H9 (cell line): ENCODE measurements around the gene NPTX1. TPM values are rescaled to one million over a fixed set of nuclear protein-coding genes. Genes with fewer than 3 reads are reported as not detected.

Experiments used
- DNase-seq: peaks from one replicate; pipeline ENCODE4 v3.0.0-alpha.2; 2017
- H2AFZ ChIP-seq: one replicate; pipeline ENCODE4 v1.6.1; 2013; ENCODE audit warnings: mild to moderate bottlenecking, low read length, control low read depth, moderate library complexity
- H2AK5ac ChIP-seq: 2 replicates; pipeline ENCODE4 v1.6.1; 2013; ENCODE audit warnings: low read length, control low read depth, mixed read lengths; ENCODE audit not compliant: insufficient read length
- H2BK120ac ChIP-seq: one replicate; pipeline ENCODE4 v1.6.1; 2013; ENCODE audit warnings: low read depth, mild to moderate bottlenecking, low read length, control low read depth, inconsistent platforms; ENCODE audit not compliant: poor library complexity, severe bottlenecking
- H2BK12ac ChIP-seq: 2 replicates; pipeline ENCODE4 v1.6.1; 2013; ENCODE audit warnings: low read length, control low read depth, mixed read lengths, low read depth; ENCODE audit not compliant: insufficient read length
- H2BK15ac ChIP-seq: 2 replicates; pipeline ENCODE4 v1.6.1; 2013; ENCODE audit warnings: low read depth, low read length, control low read depth
- H2BK20ac ChIP-seq: one replicate; pipeline ENCODE4 v1.6.1; 2013; ENCODE audit warnings: low read depth, mild to moderate bottlenecking, low read length, control low read depth, inconsistent platforms; ENCODE audit not compliant: poor library complexity, severe bottlenecking
- H2BK5ac ChIP-seq: 2 replicates; pipeline ENCODE4 v1.6.1; 2013; ENCODE audit warnings: low read length, control low read depth, mixed read lengths; ENCODE audit not compliant: insufficient read length
- H3K14ac ChIP-seq: 2 replicates; pipeline ENCODE4 v1.6.1; 2013; ENCODE audit warnings: low read length, control low read depth; ENCODE audit not compliant: insufficient read depth
- H3K18ac ChIP-seq: 2 replicates; pipeline ENCODE4 v1.6.1; 2013; ENCODE audit warnings: low read depth, mild to moderate bottlenecking, mixed read lengths, low read length, control low read depth; ENCODE audit not compliant: insufficient read length
- H3K23ac ChIP-seq: 2 replicates; pipeline ENCODE4 v1.6.1; 2013; ENCODE audit warnings: low read length, control low read depth, mixed read lengths, low read depth; ENCODE audit not compliant: insufficient read length
- H3K23me2 ChIP-seq: 2 replicates; pipeline ENCODE4 v1.6.1; 2013; ENCODE audit warnings: low read depth, mild to moderate bottlenecking, mixed read lengths, low read length, control low read depth; ENCODE audit not compliant: insufficient read length, poor library complexity, severe bottlenecking
- H3K27ac ChIP-seq: 2 replicates; pipeline ENCODE4 v1.5.1; 2013; ENCODE audit warnings: low read length, control low read depth, mixed read lengths, low read depth; ENCODE audit not compliant: insufficient read length
- H3K27me3 ChIP-seq: 2 replicates; pipeline ENCODE4 v1.6.1; 2013; ENCODE audit warnings: low read length, control low read depth, inconsistent platforms; ENCODE audit not compliant: insufficient read depth
- H3K4ac ChIP-seq: 2 replicates; pipeline ENCODE4 v1.6.1; 2013; ENCODE audit warnings: low read depth, mild to moderate bottlenecking, control low read depth, inconsistent platforms, low read length, moderate library complexity
- H3K4me1 ChIP-seq: 2 replicates; pipeline ENCODE4 v1.6.1; 2013; ENCODE audit warnings: low read length, control low read depth, inconsistent platforms; ENCODE audit not compliant: insufficient read depth
- H3K4me2 ChIP-seq: 2 replicates; pipeline ENCODE4 v1.6.1; 2013; ENCODE audit warnings: low read length, control low read depth, mixed read lengths; ENCODE audit not compliant: insufficient read length, insufficient read depth
- H3K56ac ChIP-seq: 2 replicates; pipeline ENCODE4 v1.6.1; 2013; ENCODE audit warnings: low read depth, mild to moderate bottlenecking, mixed read lengths, low read length, control low read depth; ENCODE audit not compliant: insufficient read length
- H3K79me1 ChIP-seq: 2 replicates; pipeline ENCODE4 v1.6.1; 2013; ENCODE audit warnings: low read depth, mild to moderate bottlenecking, moderate library complexity, low read length, control low read depth, inconsistent platforms; ENCODE audit not compliant: insufficient read depth, poor library complexity, severe bottlenecking
- H3K79me2 ChIP-seq: 2 replicates; pipeline ENCODE4 v1.6.1; 2013; ENCODE audit warnings: low read length, control low read depth, inconsistent platforms; ENCODE audit not compliant: insufficient read depth
- H3K9ac ChIP-seq: 2 replicates; pipeline ENCODE4 v1.6.1; 2013; ENCODE audit warnings: low read length, control low read depth, mixed read lengths; ENCODE audit not compliant: insufficient read length; ENCODE audit errors: extremely low read depth
- H3K9me3 ChIP-seq: one replicate; pipeline ENCODE4 v1.6.1; 2013; ENCODE audit warnings: low read depth, low read length, inconsistent platforms; ENCODE audit not compliant: control insufficient read depth
- H3T11ph ChIP-seq: one replicate; pipeline ENCODE4 v1.6.1; 2013; ENCODE audit warnings: mild to moderate bottlenecking, low read length, control low read depth, inconsistent platforms
- H4K20me1 ChIP-seq: one replicate; pipeline ENCODE4 v1.6.1; 2013; ENCODE audit not compliant: control insufficient read depth, insufficient read length, insufficient read depth
- H4K5ac ChIP-seq: 2 replicates; pipeline ENCODE4 v1.6.1; 2013; ENCODE audit warnings: low read depth, mild to moderate bottlenecking, mixed read lengths, low read length, control low read depth; ENCODE audit not compliant: insufficient read length
- H4K8ac ChIP-seq: replicated peaks from 2 replicates; pipeline ENCODE4 v1.6.1; 2013; ENCODE audit warnings: low read length, control low read depth, mixed read lengths, low read depth; ENCODE audit not compliant: insufficient read length
- H4K91ac ChIP-seq: 2 replicates; pipeline ENCODE4 v1.6.1; 2013; ENCODE audit warnings: low read depth, mild to moderate bottlenecking, moderate library complexity, mixed read lengths, low read length, control low read depth; ENCODE audit not compliant: insufficient read length
- H3K27ac Mint-ChIP-seq, 3 experiments: 2 replicates in 2 of 3; 3 replicates in 1 of 3; pipeline ENCODE4 v1.8.0; 2020 to 2021; ENCODE audit warnings: mixed read lengths in 3 of 3, mild to moderate bottlenecking in 1 of 3, moderate library complexity in 1 of 3
- H3K27me3 Mint-ChIP-seq: 2 replicates; pipeline ENCODE4 v1.8.0; 2021; ENCODE audit warnings: low read depth, mild to moderate bottlenecking, moderate library complexity, mixed read lengths
- H3K36me3 Mint-ChIP-seq, 3 experiments: 2 replicates in 2 of 3; 3 replicates in 1 of 3; pipeline ENCODE4 v1.8.0; 2020 to 2021; ENCODE audit warnings: low read depth in 3 of 3, mixed read lengths in 3 of 3; ENCODE audit not compliant: insufficient read depth in 1 of 3
- H3K4me1 Mint-ChIP-seq, 2 experiments: 2 replicates each; pipeline ENCODE4 v1.8.0; 2020; ENCODE audit warnings: mixed read lengths in 2 of 2
- H3K4me3 Mint-ChIP-seq, 2 experiments: 2 replicates in 1 of 2; 3 replicates in 1 of 2; pipeline ENCODE4 v1.8.0; 2020 to 2021; ENCODE audit warnings: mild to moderate bottlenecking in 2 of 2, mixed read lengths in 2 of 2, moderate library complexity in 1 of 2
- H3K9me3 Mint-ChIP-seq, 2 experiments: 2 replicates in 1 of 2; 3 replicates in 1 of 2; pipeline ENCODE4 v1.8.0; 2020; ENCODE audit warnings: mild to moderate bottlenecking in 2 of 2, mixed read lengths in 2 of 2, moderate library complexity in 1 of 2
- WGBS: extraction: QIAGEN DNeasy Blood & Tissue Kit; methylation state at CpG from one replicate; pipeline ENCODE4 v1.1.7; 2013; ENCODE audit warnings: missing lambda C conversion rate, low lambda C conversion rate, mixed read lengths; ENCODE audit not compliant: insufficient read length; ENCODE audit errors: extremely low coverage; 5-methylcytosine and 5-hydroxymethylcytosine counted together
- total RNA-seq: library from RNA; stranded (reverse); gene quantifications from 2 replicates; pipeline ENCODE4 v1.2.1, GENCODE V29; 2021
- TF ChIP-seq, protein P1 (sequence below): fragments of 200-600 bp; sonication (generic); conservative IDR thresholded peaks from 3 replicates; pipeline ENCODE4 v1.8.0; 2021; ENCODE audit warnings: antibody characterized with exemption, mild to moderate bottlenecking

Gene NPTX1
- total RNA-seq, 1 experiment from 2014 or later: 20.5 TPM

DNA sequence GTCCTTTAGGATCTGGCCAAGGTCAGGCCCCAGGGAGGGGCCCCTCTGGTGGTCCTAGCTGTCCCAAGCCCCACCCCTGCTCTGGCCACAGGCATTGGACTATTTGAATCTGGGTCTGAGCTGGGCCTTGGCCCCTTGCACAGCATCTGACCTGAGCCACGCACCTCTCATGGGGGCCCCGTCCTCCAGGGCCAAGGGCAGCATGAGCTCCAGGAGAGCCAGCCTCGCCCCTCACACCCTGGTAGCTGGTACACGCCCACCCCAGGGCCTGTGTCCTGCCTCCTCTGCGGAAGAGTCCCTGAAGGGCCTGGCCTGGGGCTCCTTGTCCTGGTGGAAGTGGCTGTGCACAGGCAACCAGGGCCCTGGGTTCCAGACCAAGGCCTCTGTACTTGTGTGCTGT, 37.6 kb downstream of the NPTX1 start:
- no peaks in the 10 kb centered on the region for H3K27me3 ChIP-seq
- peaks cover 0 to 3% of the 10 kb centered on the region in 2 experiments; a peak in 1 of 5 replicates for H3K9me3 Mint-ChIP-seq
- H3K4ac ChIP-seq: no peak overlapping the region
- H3K23ac ChIP-seq: no peak overlapping the region
- H2BK20ac ChIP-seq: no peak overlapping the region
- no peak overlapping the region for H2BK12ac ChIP-seq
- no peaks in the 10 kb centered on the region for H4K20me1 ChIP-seq
- peaks cover 53% of the 10 kb centered on the region for H3K27me3 Mint-ChIP-seq
- H3K4me3 Mint-ChIP-seq: no peak overlapping the region
- WGBS: no CpG with 5 or more reads among the region's 5 CpGs
- H3K79me1 ChIP-seq: no peaks in the 10 kb centered on the region
- no peak overlapping the region for H3K9ac ChIP-seq
- H3K9me3 ChIP-seq: no peaks in the 10 kb centered on the region
- H4K91ac ChIP-seq: no peak overlapping the region
- H2AFZ ChIP-seq: no peak overlapping the region
- H2BK120ac ChIP-seq: no peak overlapping the region
- no peak overlapping the region for H3K56ac ChIP-seq
- TF ChIP-seq, protein P1, sequence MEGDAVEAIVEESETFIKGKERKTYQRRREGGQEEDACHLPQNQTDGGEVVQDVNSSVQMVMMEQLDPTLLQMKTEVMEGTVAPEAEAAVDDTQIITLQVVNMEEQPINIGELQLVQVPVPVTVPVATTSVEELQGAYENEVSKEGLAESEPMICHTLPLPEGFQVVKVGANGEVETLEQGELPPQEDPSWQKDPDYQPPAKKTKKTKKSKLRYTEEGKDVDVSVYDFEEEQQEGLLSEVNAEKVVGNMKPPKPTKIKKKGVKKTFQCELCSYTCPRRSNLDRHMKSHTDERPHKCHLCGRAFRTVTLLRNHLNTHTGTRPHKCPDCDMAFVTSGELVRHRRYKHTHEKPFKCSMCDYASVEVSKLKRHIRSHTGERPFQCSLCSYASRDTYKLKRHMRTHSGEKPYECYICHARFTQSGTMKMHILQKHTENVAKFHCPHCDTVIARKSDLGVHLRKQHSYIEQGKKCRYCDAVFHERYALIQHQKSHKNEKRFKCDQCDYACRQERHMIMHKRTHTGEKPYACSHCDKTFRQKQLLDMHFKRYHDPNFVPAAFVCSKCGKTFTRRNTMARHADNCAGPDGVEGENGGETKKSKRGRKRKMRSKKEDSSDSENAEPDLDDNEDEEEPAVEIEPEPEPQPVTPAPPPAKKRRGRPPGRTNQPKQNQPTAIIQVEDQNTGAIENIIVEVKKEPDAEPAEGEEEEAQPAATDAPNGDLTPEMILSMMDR: no peak
- H3K27ac ChIP-seq: no peak overlapping the region
- no peak overlapping the region for H3T11ph ChIP-seq
- no peaks in the 10 kb centered on the region for H3K4me1 ChIP-seq
- no peak overlapping the region for H4K5ac ChIP-seq
- no peaks in the 10 kb centered on the region for H3K79me2 ChIP-seq
- H3K36me3 Mint-ChIP-seq: no peaks in the 10 kb centered on the region
- peaks cover 3 to 14% of the 10 kb centered on the region in 2 experiments for H3K4me1 Mint-ChIP-seq
- no peak overlapping the region for H3K27ac Mint-ChIP-seq
- H3K18ac ChIP-seq: no peak overlapping the region
- no peak overlapping the region for H3K4me2 ChIP-seq
- no peak for DNase-seq
- no peak overlapping the region for H2AK5ac ChIP-seq
- no peak overlapping the region for H4K8ac ChIP-seq
- H2BK5ac ChIP-seq: no peak overlapping the region
- no peaks in the 10 kb centered on the region for H3K23me2 ChIP-seq
- no peak overlapping the region for H2BK15ac ChIP-seq
- H3K14ac ChIP-seq: no peak overlapping the region; the same call in 1 of the 2 replicates
